DLD1 (cell line): ENCODE results near the gene ENTREP3.

Experiments used
- in situ Hi-C: cut with HindIII; loops from 2 replicates; pipeline ENCODE4 v1.10.0; 2017; ENCODE audit warnings: low sequenced_read_pairs

The ENTREP3 gene

GRCh38 chr1:155202731-155203515 is 52.4 kb downstream of the ENTREP3 start:
- in situ Hi-C loops, result no loop called here

GRCh38 chr1:155202198-155202597 is 53.1 kb downstream of the ENTREP3 start:
- in situ Hi-C loops, result no loop called here

GRCh38 chr1:155200920-155201319 is 54.4 kb downstream of the ENTREP3 start:
- in situ Hi-C loops, result no loop called here

GRCh38 chr1:155199792-155200191 is 55.5 kb downstream of the ENTREP3 start:
- in situ Hi-C loops, result no loop called here

- in situ Hi-C loops, result no loop called here
Measured at GRCh38 chr1:155198547-155198906, 56.8 kb downstream of the ENTREP3 start.

- in situ Hi-C loops, result no loop called here
Measured at GRCh38 chr1:155197901-155198546, 57.3 kb downstream of the ENTREP3 start.
